ENCODE results near the gene ZFP3.
A peak's percentile ranks its signal among the peaks of the same experiment; 100 is the strongest.

ZFP3 gene

GRCh38 chr17:5080591-5080990 lies 2.3 kb downstream of the ZFP3 start:
- no peak for DNase-seq (ENCODE audit: low read depth)
- TF ChIP-seq CTCF (conservative IDR thresholded peaks at IDR 0.05; ENCODE audit: low read depth, low read length), result no peak
- no peak overlapping the region for H3K4me3 ChIP-seq (ENCODE audit: low read length)

- H3K4me3 ChIP-seq (ENCODE audit: low read length), result no peak overlapping the region
- DNase-seq (ENCODE audit: low read depth), result no peak
- TF ChIP-seq CTCF (conservative IDR thresholded peaks at IDR 0.05; ENCODE audit: low read depth, low read length), result no peak
Measured at GRCh38 chr17:5092218-5093010, 14.1 kb downstream of the ZFP3 start.

GRCh38 chr17:5096731-5097100 lies 18.4 kb downstream of the ZFP3 start:
- H3K4me3 ChIP-seq (ENCODE audit: low read length), result no peak overlapping the region
- no peak for DNase-seq (ENCODE audit: low read depth)
- no peak for TF ChIP-seq CTCF (conservative IDR thresholded peaks at IDR 0.05; ENCODE audit: low read depth, low read length)

GRCh38 chr17:5097101-5097834 lies 19.0 kb downstream of the ZFP3 start:
- no peak overlapping the region for H3K4me3 ChIP-seq (ENCODE audit: low read length)

GRCh38 chr17:5099271-5099670 lies 21.0 kb downstream of the ZFP3 start:
- TF ChIP-seq CTCF (conservative IDR thresholded peaks at IDR 0.05; ENCODE audit: low read depth, low read length), result no peak
- DNase-seq (ENCODE audit: low read depth), result no peak
- no peak overlapping the region for H3K4me3 ChIP-seq (ENCODE audit: low read length)

More at GRCh38 chr17:5097101-5097834, 19.0 kb downstream of the ZFP3 start:
- no peak for TF ChIP-seq CTCF (conservative IDR thresholded peaks at IDR 0.05; ENCODE audit: low read depth, low read length)
- no peak for DNase-seq (ENCODE audit: low read depth)

GRCh38 chr17:5100832-5101231 lies 22.6 kb downstream of the ZFP3 start:
- H3K4me3 ChIP-seq (ENCODE audit: low read length), result no peak overlapping the region
- TF ChIP-seq CTCF (conservative IDR thresholded peaks at IDR 0.05; ENCODE audit: low read depth, low read length), result no peak
- no peak for DNase-seq (ENCODE audit: low read depth)

- H3K4me3 ChIP-seq (ENCODE audit: low read length), result peak overlapping the region; percentile 66
- DNase-seq (ENCODE audit: low read depth), result no peak
- TF ChIP-seq CTCF (conservative IDR thresholded peaks at IDR 0.05; ENCODE audit: low read depth, low read length), result no peak
Measured at GRCh38 chr17:5110816-5111215, 32.5 kb downstream of the ZFP3 start.
